ENCODE measurements around the gene ADAM22. TPM values are rescaled to one million over a fixed set of nuclear protein-coding genes. Genes with fewer than 3 reads are reported as not detected.

The ADAM22 gene
- 0.06 to 0.42 TPM (median 0.20 TPM) in 5 replicates for total RNA-seq (2022; extraction: Qiagen RNA extraction; ENCODE audit: low read depth)

GRCh38 chr7:87933953-87934698 is at the start of gene ADAM22:
Gene ADAM22 (plus strand): TSS chr7:87934251. CDS start chr7:87934466, 215 bp downstream.

GRCh38 chr7:88219781-88220747 is 286.0 kb downstream of the ADAM22 start, which contains the start of gene SRI:
Gene SRI (minus strand): TSS chr7:88220038. CDS start chr7:88220026, 12 bp downstream.

Other genes starting within 250 kb of the ADAM22 start
- 4.0 to 11.4 TPM (median 7.8 TPM) in 5 replicates for gene SLC25A40, start 57.9 kb upstream of the ADAM22 start, total RNA-seq (2022; extraction: Qiagen RNA extraction; ENCODE audit: low read depth)
- gene DBF4, start 57.8 kb upstream of the ADAM22 start, total RNA-seq (2022; extraction: Qiagen RNA extraction; ENCODE audit: low read depth), result 23.3 to 32.1 TPM (median 29.2 TPM) in 5 replicates

Measured in A549 treated with ZK216348 at 1 μM for 4 hours (cell line).